ENCODE data around the gene LSP1.
"Not testable (repeated sequence)": the region's sequence is repeated elsewhere in the genome, so short reads cannot be mapped to it uniquely, and the experiment has no call there.

GRCh38 chr11:1813356-1813755 lies 39.5 kb upstream of the LSP1 start:
- not testable (repeated sequence) for TF ChIP-seq CTCF (IDR thresholded peaks at IDR 0.05; ENCODE audit: low read depth, low read length); MYC (IDR thresholded peaks at IDR 0.05; ENCODE audit: low read depth, low read length); POLR2A (IDR thresholded peaks at IDR 0.05; ENCODE audit: extremely low read depth, insufficient read length)

Data from NB4 (cell line).